GM18520 (cell line): ENCODE data around the gene POT1.

ENCODE experiments used
- ATAC-seq: cut with Tn5 transposase; IDR thresholded peaks from one replicate; pipeline ENCODE4 v1.9.1; 2021; ENCODE audit not compliant: unreplicated experiment

The POT1 gene

DNA sequence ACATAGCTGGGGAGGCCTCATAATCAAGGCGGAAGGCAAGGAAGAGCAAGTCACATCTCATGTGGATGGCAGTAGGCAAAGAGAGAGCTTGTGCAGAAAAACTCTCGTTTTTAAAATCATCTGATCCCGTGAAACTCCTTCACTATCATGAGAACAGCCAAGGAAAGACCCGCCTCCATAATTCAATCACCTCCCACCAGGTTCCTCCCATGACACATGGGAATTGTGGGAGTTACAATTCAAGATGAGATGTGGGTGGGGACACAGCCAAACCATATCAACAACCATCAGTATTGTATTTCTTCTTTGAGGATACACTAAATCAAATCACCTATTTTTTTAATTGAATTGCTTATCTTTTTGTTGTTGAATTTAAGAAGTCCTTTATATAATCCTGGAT lies 16.7 kb downstream of the POT1 start:
- no peak for ATAC-seq

DNA sequence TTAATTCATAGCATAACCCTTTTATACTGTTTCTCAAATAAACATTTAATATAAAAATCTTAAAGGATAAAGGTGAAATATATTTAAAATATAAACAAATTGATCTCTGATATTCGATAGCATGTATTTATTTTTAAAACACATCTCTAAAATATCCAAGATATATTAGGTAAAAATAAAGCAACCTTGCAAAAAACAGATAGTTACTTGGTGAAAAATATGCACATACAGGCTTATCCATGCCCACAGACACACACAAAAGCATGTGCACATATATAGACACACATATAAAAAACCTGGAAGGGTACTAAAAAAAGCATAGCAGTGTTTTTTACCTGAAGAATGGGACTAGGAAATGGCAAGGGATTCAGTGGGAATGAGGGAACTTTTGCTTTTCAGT lies 19.8 kb downstream of the POT1 start:
- no peak for ATAC-seq

GRCh38 chr7:124908259-124908658 lies 21.4 kb downstream of the POT1 start:
- no peak for ATAC-seq

DNA sequence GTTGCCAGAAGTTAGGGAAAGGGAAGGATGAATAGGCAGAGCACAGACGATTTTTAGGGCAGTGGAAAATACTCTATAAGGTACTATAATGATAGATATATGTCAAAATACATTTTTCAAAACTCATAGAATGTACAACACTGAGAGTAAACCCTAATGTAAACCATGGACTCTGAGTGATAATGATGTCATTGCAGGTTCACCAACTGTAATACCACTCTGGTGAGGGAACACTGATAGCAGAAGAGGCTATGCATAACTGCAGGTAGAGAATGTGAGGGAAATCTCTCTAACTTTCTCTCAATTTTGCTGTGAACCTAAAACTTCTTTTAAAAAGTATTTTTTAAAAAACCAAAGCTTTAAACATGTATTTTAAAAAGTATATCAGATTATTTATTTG lies 22.1 kb downstream of the POT1 start:
- no peak for ATAC-seq

- ATAC-seq: no peak
Measured at GRCh38 chr7:124898531-124898930, 31.1 kb downstream of the POT1 start.

DNA sequence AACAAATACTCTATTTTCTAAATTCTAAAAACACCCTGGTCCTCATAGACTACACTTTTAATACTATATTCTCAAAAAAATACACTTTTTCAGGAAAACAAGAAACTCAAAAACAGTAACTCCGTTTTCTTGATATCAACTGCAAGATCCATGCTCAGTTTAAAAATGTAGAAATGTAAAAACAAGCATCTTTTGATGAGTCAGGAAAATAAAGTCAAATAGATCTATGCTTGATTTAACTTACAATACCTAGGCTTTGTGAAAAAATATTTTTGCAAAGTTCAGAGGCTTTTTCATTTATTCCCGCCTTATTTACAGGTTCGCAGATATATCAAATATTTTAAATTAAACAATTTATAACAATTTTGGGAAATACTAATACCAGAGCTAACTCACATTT lies 33.6 kb downstream of the POT1 start:
- ATAC-seq: no peak

GRCh38 chr7:124893140-124893827 lies 36.3 kb downstream of the POT1 start:
- no peak for ATAC-seq

GRCh38 chr7:124887247-124887646 lies 42.4 kb downstream of the POT1 start:
- ATAC-seq: no peak

GRCh38 chr7:124881981-124882380 lies 47.6 kb downstream of the POT1 start:
- no peak for ATAC-seq

GRCh38 chr7:124879771-124880170 lies 49.9 kb downstream of the POT1 start:
- ATAC-seq: no peak

- no peak for ATAC-seq
Measured at GRCh38 chr7:124879103-124879502, 50.5 kb downstream of the POT1 start.

GRCh38 chr7:124874644-124875163 lies 54.9 kb downstream of the POT1 start:
- no peak for ATAC-seq

- no peak for ATAC-seq
Measured at GRCh38 chr7:124857672-124858235, 71.9 kb downstream of the POT1 start.

DNA sequence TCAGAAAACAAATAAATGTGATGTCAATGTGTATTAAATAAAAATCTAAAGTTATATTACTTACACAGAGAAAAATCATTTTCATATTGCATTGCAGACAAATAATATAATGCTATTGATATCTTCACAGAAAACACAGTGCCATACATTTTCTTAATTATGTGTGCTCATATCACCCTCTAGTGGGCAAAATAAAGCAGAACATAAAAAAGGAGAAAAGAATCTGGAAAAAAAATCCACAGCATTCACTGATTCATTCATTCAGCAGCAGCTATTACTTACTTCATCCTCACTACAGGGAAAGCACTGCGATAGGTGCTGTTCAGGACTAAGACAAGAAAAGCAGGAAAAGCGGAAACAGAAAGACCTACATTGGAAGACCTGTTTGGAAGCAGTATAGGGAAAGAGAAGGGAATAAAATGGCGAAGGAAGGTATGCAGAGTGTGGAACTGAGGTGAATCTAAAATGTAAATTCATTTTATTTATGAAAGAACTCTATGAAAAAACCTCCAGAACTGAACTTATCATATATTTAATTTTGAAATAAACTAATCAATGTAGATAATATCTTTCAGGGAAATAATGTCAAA lies 73.2 kb downstream of the POT1 start:
- ATAC-seq: no peak

DNA sequence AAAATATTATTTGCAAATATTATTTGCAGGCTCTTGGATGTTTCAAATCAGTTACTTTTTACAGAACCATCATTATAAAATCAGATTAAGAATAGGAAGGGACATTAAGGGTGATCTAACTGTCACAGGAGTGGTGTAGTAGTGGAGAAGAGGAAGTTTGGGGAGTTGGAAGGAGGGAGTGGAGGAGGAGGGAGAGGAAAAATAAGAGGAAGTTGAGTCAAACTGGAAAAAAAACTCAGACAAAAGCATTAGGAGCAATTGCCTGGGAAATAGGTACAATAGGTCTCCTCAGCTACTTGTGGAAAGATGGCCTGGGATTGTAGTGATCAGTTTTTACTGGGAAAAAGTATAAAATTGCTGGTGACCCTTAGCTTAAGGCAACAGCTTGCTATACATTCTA lies 86.3 kb downstream of the POT1 start:
- ATAC-seq: no peak

- no peak for ATAC-seq
Measured at GRCh38 chr7:124840435-124840834, 89.2 kb downstream of the POT1 start.

- no peak for ATAC-seq
Measured at GRCh38 chr7:124839687-124840086, 89.9 kb downstream of the POT1 start.

GRCh38 chr7:124836173-124836572 lies 93.5 kb downstream of the POT1 start:
- ATAC-seq: no peak

DNA sequence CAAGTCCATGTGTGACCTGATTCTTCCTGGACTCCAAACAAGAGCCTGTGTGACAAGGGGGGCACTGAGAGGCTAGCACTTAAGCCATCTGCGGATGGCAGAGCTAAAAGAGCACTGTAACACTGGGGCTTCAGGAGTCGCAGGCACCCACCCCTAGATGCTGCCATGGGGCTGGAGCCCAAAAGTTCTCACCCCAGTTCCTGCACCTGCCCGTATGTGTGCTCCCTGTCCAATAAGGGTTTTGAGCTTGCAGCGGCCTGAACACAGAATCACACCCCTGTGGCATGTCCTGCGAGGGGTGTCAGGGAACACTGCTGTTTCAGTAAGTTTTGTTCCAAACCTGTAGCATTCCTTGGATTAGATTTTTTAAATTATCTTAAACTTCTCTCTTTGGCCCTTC lies 110.8 kb downstream of the POT1 start:
- ATAC-seq: no peak

DNA sequence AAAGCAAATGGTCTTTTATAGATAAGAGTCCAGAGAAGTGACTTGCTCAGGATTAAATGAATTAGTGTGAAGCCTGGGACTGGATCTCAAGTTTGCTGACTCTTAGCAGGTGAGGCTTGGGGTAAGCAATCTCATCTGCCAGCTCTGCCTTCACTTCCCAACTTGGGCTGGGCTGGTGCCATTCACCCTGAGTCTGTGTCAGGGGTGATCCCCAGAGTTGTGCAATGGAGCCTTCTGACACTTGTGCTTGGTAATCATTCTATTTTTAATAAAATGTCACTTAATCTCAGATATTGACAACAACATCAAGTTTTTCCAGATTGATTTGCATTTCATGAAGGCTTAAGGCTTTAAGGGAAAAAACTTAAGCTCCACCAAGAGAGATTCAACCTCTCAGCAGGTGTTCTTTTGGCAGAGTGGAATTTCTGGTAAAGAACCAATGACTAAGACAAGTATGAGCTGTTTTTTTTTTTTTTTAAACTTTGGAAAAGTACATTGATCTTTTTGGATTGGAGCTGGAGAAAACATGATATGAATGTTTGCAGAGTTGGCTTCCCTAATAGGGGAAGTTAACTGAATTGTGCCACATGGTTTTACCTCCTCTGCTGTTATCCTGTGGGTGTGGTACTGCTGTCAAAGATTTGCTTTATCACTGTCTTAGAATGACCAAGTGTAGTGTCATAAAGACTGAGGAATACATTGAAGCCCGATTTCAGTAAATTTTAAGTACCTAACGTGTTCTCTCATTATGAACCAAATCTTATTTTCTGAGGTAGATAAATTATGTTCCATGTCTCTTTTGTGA lies 115.4 kb downstream of the POT1 start:
- no peak for ATAC-seq

GRCh38 chr7:124812764-124813163 lies 116.9 kb downstream of the POT1 start:
- ATAC-seq: no peak

DNA sequence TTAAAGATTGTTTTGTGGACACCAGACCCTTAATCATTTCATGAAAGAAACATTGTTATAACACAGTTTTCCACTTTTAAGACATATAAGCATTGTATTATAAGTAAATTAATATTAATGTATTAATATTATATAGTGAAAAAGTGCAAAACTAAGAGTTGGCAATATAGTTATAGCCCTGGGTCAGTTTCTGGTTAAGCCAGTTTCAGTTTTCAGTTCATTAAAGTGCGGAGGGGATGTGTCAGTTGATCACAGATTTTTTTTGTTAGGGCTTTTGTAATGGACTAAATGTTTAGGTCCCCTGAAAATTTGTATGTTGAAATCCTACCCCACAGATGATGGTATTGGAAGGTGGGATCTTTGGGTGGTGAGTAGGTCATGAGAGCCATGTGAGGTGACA lies 118.3 kb downstream of the POT1 start:
- ATAC-seq: no peak
